PC-9 (cell line): Measurements from ENCODE around the gene SLC37A4. TPM values are rescaled to one million over a fixed set of nuclear protein-coding genes. Genes with fewer than 3 reads are reported as not detected.

Experiments used
- BruUV-seq: library from RNA; stranded (reverse); fragments of 400-500 nt; replicated peaks from 2 replicates; lab custom pipeline; 2021; lab: Mats Ljungman, UMichigan
- CTCF ChIA-PET: fragments of 300-600 bp; sonication (Branson Sonifier 250); formaldehyde crosslinking; loops from one replicate; lab custom pipeline; 2022; ENCODE audit warnings: antibody characterized with exemption; lab: Charles Lee
- POLR2A ChIA-PET: fragments of 300-600 bp; sonication (Branson Sonifier 250); formaldehyde crosslinking; loops from one replicate; lab custom pipeline; 2022; ENCODE audit warnings: antibody characterized with exemption; ENCODE audit not compliant: unreplicated experiment; lab: Charles Lee
- DNase-seq, 2 experiments: peaks; one replicate each; pipeline versions ENCODE4 v3.0.0 to v3.0.0-alpha.2; 2015 to 2022; ENCODE audit warnings: mixed read lengths in 1 of 2
- H2AFZ ChIP-seq: fragments of 200-600 bp; sonication (generic); 2 replicates; pipeline ENCODE4 v1.8.1; 2017; ENCODE audit warnings: antibody characterized with exemption
- H3F3A ChIP-seq: fragments of 200-600 bp; sonication (generic); 2 replicates; pipeline ENCODE4 v1.8.1; 2017; ENCODE audit warnings: antibody characterized with exemption, mild to moderate bottlenecking, low read depth; ENCODE audit not compliant: insufficient read depth
- H3K27ac ChIP-seq: fragments of 200-600 bp; sonication (generic); 2 replicates; pipeline ENCODE4 v1.6.1; 2016; ENCODE audit warnings: mixed run types
- H3K27me3 ChIP-seq: fragments of 200-600 bp; sonication (generic); 2 replicates; pipeline ENCODE4 v1.6.1; 2016; ENCODE audit warnings: low read depth, mixed run types; ENCODE audit not compliant: insufficient read depth
- H3K36me3 ChIP-seq: fragments of 200-600 bp; sonication (generic); 2 replicates; pipeline ENCODE4 v1.6.1; 2016; ENCODE audit warnings: low read depth, mixed run types
- H3K4me1 ChIP-seq: fragments of 200-600 bp; sonication (generic); replicated peaks from 2 replicates; pipeline ENCODE4 v1.6.1; 2016; ENCODE audit warnings: mixed run types; ENCODE audit not compliant: insufficient read depth
- H3K4me2 ChIP-seq: fragments of 200-600 bp; sonication (generic); 2 replicates; pipeline ENCODE4 v1.6.1; 2017; ENCODE audit warnings: mixed run types
- H3K4me3 ChIP-seq: fragments of 200-600 bp; sonication (generic); 2 replicates; pipeline ENCODE4 v1.6.1; 2016; ENCODE audit warnings: mixed run types
- H3K79me2 ChIP-seq: fragments of 200-600 bp; sonication (generic); 2 replicates; pipeline ENCODE4 v1.6.1; 2017; ENCODE audit warnings: low read depth, mixed run types
- H3K9me2 ChIP-seq: fragments of 200-600 bp; sonication (generic); 2 replicates; pipeline ENCODE4 v1.8.1; 2017; ENCODE audit warnings: mild to moderate bottlenecking; ENCODE audit not compliant: insufficient read depth
- H3K9me3 ChIP-seq: fragments of 200-600 bp; sonication (generic); 2 replicates; pipeline ENCODE4 v1.8.1; 2016; ENCODE audit warnings: low read depth; ENCODE audit not compliant: insufficient read depth
- H4K20me1 ChIP-seq: fragments of 200-600 bp; sonication (generic); 2 replicates; pipeline ENCODE4 v1.8.1; 2017; ENCODE audit not compliant: insufficient read depth
- EZH2 ChIP-seq: fragments of 200-600 bp; sonication (generic); IDR thresholded peaks from 2 replicates; pipeline ENCODE4 v1.8.0; 2017; ENCODE audit warnings: antibody characterized with exemption, low read depth
- intact Hi-C: fragments of 100-400 bp; cut with micrococcal nuclease; formaldehyde crosslinking; loops from one replicate; pipeline ENCODE4 v1.10.0; 2022; ENCODE audit not compliant: unreplicated experiment
- total RNA-seq: library from RNA; stranded (reverse); gene quantifications from 2 replicates; pipeline ENCODE4 v1.2.3, GENCODE V29; 2021
- TF ChIP-seq, protein P1 (sequence below): fragments of 200-600 bp; sonication (generic); conservative IDR thresholded peaks from 2 replicates; pipeline ENCODE4 v1.6.1; 2017; ENCODE audit warnings: mixed run types, antibody characterized with exemption, mild to moderate bottlenecking, moderate library complexity

The SLC37A4 gene
- total RNA-seq, 1 experiment from 2014 or later = 24.3 TPM

DNA sequence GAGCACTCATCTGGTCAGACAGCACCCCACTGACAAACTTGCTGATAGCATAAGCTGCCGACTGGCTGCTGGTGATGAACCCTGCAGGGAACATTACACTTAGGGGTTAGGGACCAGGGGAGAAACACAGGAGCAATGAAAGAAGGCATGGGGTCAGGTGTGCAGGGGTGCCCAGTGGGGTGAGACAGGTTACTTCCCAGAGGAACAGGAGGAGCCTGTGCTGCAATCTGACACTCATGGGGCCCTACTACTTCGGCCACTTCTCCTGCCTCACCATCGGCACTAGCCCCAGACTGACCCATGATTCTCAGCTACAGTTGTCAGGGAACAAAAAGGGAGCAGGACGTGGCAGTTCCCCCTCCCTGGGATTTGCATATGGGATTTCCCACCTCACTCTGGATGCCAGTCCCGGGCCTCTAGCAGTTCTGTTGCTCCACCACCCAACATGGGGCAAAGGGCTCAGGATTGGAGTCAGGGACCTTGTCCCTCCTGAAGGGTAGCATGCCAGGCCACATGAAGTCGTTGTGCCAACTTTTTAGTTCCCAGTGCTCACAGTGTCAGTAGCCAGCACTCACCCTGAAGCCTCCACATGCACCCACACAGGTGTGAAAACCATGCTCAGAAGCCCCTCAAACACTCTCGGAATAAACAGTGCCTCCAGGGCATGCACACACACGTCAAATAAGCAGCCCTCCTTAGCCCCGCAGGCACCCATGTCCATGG is 2.2 kb downstream of the SLC37A4 start:
- no TSS peak for BruUV-seq
- peaks cover 23% of the 10 kb centered on the region for H3F3A ChIP-seq
- CTCF ChIA-PET = interaction anchor here (0.5 kb wide), 1 partner anchor 174 kb away, joined by 6 read pairs; no protein-coding TSS in a partner anchor
- H3K27ac ChIP-seq = no peak overlapping the region
- H3K4me1 ChIP-seq = peaks cover 18% of the 10 kb centered on the region; the same call in 1 of the 2 replicates
- POLR2A ChIA-PET = no interaction called here
- H2AFZ ChIP-seq = no peak overlapping the region
- 0 out of 2 replicates have a peak, but pooled peaks cover 16% of the 10 kb centered on the region for H3K36me3 ChIP-seq
- H3K4me3 ChIP-seq = no peak overlapping the region
- no peaks in the 10 kb centered on the region for H3K9me3 ChIP-seq
- H3K79me2 ChIP-seq = peaks cover 16% of the 10 kb centered on the region
- DNase-seq = peak in 1 of 2 experiments; percentile 23
- H3K4me2 ChIP-seq = peak overlapping the region; percentile 98; the same call in 1 of the 2 replicates
- H3K9me2 ChIP-seq = no peaks in the 10 kb centered on the region
- no peaks in the 10 kb centered on the region for H3K27me3 ChIP-seq
- intact Hi-C loops = no loop called here
- peaks cover 3% of the 10 kb centered on the region; the same call in 1 of the 2 replicates for H4K20me1 ChIP-seq
- TF ChIP-seq, protein P1, sequence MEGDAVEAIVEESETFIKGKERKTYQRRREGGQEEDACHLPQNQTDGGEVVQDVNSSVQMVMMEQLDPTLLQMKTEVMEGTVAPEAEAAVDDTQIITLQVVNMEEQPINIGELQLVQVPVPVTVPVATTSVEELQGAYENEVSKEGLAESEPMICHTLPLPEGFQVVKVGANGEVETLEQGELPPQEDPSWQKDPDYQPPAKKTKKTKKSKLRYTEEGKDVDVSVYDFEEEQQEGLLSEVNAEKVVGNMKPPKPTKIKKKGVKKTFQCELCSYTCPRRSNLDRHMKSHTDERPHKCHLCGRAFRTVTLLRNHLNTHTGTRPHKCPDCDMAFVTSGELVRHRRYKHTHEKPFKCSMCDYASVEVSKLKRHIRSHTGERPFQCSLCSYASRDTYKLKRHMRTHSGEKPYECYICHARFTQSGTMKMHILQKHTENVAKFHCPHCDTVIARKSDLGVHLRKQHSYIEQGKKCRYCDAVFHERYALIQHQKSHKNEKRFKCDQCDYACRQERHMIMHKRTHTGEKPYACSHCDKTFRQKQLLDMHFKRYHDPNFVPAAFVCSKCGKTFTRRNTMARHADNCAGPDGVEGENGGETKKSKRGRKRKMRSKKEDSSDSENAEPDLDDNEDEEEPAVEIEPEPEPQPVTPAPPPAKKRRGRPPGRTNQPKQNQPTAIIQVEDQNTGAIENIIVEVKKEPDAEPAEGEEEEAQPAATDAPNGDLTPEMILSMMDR = no peak
- TF ChIP-seq EZH2 = no peak

GRCh38 chr11:119027561-119028345 is 2.9 kb downstream of the SLC37A4 start:
- Histone ChIP-seq H3K27me3 (no peaks in the 10 kb centered on the region), H3K4me1 (peaks cover 22% of the 10 kb centered on the region), H3K4me2 (no peak overlapping the region), H3K79me2 (peaks cover 16% of the 10 kb centered on the region), H2AFZ (no peak overlapping the region), H3K36me3 (0 out of 2 replicates have a peak, but pooled peaks cover 20% of the 10 kb centered on the region), H3K27ac (no peak overlapping the region), H3F3A (peaks cover 22% of the 10 kb centered on the region), H3K9me2 (no peaks in the 10 kb centered on the region), H3K9me3 (no peaks in the 10 kb centered on the region), H4K20me1 (peaks cover 3% of the 10 kb centered on the region; the same call in 1 of the 2 replicates), H3K4me3 (no peak overlapping the region)
- POLR2A ChIA-PET = interaction anchor here (0.6 kb wide), 1 partner anchor 28 kb away, joined by 9 read pairs; no protein-coding TSS in a partner anchor
- TF ChIP-seq, protein P1 = no peak
- no peak for TF ChIP-seq EZH2
- no peak for DNase-seq
- no TSS peak for BruUV-seq
- intact Hi-C loops = no loop called here
- CTCF ChIA-PET = no interaction called here

DNA sequence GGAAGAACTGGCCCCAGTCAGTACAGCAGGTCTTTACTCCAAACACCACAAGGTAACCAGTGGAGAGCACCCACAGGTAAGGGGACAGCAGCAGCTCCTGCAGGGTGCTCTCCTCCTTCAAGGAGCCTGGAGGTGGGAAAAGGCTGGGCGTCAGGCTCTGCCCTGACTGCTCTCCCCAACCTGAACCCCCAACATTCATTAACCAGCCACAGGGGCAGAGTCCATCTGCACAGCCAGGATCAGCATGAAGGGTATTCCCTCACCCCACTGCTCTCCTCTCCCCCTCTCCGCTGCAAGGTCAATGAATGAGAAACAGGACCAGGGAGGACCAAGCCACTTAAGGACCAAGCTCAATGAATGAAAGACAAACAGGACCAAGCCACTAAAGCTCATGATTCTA is 3.7 kb downstream of the SLC37A4 start:
- Histone ChIP-seq H3K4me1 (peaks cover 22% of the 10 kb centered on the region), H3K27ac (no peak overlapping the region), H3K79me2 (peaks cover 17% of the 10 kb centered on the region), H3K9me3 (no peaks in the 10 kb centered on the region), H3K4me3 (no peak overlapping the region), H3K4me2 (no peak overlapping the region), H2AFZ (no peak overlapping the region), H3K36me3 (peaks cover 24% of the 10 kb centered on the region; the same call in 1 of the 2 replicates), H3K27me3 (no peaks in the 10 kb centered on the region), H4K20me1 (peaks cover 3% of the 10 kb centered on the region; the same call in 1 of the 2 replicates), H3F3A (peaks cover 22% of the 10 kb centered on the region), H3K9me2 (no peaks in the 10 kb centered on the region)
- no peak for DNase-seq
- intact Hi-C loops = no loop called here
- BruUV-seq = no TSS peak
- CTCF ChIA-PET = no interaction called here
- POLR2A ChIA-PET = no interaction called here
- TF ChIP-seq EZH2 = no peak
- TF ChIP-seq, protein P1 = no peak
